Measurements from ENCODE around the gene HAUS5.
"Not testable (repeated sequence)": the region's sequence is repeated elsewhere in the genome, so short reads cannot be mapped to it uniquely, and the experiment has no call there.

The HAUS5 gene

GRCh38 chr19:35601971-35602370 is 10.6 kb upstream of the HAUS5 start:
- TF ChIP-seq, protein P1, sequence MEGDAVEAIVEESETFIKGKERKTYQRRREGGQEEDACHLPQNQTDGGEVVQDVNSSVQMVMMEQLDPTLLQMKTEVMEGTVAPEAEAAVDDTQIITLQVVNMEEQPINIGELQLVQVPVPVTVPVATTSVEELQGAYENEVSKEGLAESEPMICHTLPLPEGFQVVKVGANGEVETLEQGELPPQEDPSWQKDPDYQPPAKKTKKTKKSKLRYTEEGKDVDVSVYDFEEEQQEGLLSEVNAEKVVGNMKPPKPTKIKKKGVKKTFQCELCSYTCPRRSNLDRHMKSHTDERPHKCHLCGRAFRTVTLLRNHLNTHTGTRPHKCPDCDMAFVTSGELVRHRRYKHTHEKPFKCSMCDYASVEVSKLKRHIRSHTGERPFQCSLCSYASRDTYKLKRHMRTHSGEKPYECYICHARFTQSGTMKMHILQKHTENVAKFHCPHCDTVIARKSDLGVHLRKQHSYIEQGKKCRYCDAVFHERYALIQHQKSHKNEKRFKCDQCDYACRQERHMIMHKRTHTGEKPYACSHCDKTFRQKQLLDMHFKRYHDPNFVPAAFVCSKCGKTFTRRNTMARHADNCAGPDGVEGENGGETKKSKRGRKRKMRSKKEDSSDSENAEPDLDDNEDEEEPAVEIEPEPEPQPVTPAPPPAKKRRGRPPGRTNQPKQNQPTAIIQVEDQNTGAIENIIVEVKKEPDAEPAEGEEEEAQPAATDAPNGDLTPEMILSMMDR (IDR thresholded peaks at IDR 0.05; ENCODE audit: unreplicated experiment in 3 of 3) = no peak
- peaks cover 22% of the 10 kb centered on the region for H3K27me3 Mint-ChIP-seq (ENCODE audit: low read depth)
- H3K9me3 Mint-ChIP-seq = no peaks in the 10 kb centered on the region
- H3K27ac Mint-ChIP-seq = no peak overlapping the region
- H3K4me1 Mint-ChIP-seq = no peaks in the 10 kb centered on the region
- no peak overlapping the region for H3K4me3 Mint-ChIP-seq
- H3K36me3 Mint-ChIP-seq (ENCODE audit: low read depth) = no peaks in the 10 kb centered on the region

GRCh38 chr19:35604436-35604835 is 8.1 kb upstream of the HAUS5 start:
- not testable (repeated sequence) for H3K9me3 Mint-ChIP-seq; H3K4me1 Mint-ChIP-seq; H3K4me3 Mint-ChIP-seq; H3K36me3 Mint-ChIP-seq (ENCODE audit: low read depth)
- H3K27ac Mint-ChIP-seq = peak overlapping the region; percentile 6 to 91 (median 47)
- H3K27me3 Mint-ChIP-seq (ENCODE audit: low read depth) = peaks cover 25% of the 10 kb centered on the region

DNA sequence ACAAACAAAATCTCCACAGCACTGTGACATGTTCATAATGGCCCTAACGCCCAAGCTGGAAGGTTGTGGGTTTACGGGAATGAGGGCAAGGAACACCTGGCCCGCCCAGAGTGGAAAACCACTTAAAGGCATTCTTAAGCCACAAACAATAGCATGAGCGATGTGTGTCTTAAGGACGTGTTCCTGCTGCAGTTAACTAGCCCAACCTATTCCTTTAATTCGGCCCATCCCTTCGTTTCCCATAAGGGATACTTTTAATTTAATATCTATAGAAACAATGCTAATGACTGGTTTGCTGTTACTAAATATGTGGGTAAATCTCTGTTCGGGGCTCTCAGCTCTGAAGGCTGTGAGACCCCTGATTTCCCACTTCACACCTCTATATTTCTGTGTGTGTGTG is 5.4 kb upstream of the HAUS5 start:
- not testable (repeated sequence) for H3K4me3 Mint-ChIP-seq; H3K4me1 Mint-ChIP-seq; H3K27ac Mint-ChIP-seq; H3K36me3 Mint-ChIP-seq (ENCODE audit: low read depth); H3K9me3 Mint-ChIP-seq
- H3K27me3 Mint-ChIP-seq (ENCODE audit: low read depth) = peaks cover 10% of the 10 kb centered on the region

DNA sequence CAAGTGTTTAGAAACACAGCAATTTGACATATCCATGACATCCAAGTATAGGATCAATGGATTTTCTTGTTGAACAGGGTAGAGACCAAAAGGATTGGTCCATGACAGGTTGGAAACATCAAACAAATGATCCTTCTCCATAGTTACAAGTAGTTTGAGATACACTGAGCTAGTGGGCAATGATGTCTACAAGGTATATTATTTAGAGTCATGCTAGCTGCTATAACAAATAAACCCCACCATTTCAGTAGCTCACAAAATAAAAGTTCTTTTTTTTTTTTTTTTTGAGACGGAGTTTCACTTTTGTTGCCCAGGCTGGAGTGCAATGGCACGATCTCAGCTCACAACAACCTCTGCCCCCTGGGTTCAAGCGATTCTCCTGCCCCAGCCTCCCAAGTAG is 4.9 kb upstream of the HAUS5 start:
- H3K9me3 Mint-ChIP-seq = peaks cover 9% of the 10 kb centered on the region
- peaks cover 5% of the 10 kb centered on the region for H3K4me1 Mint-ChIP-seq
- TF ChIP-seq, protein P1 (IDR thresholded peaks at IDR 0.05; ENCODE audit: unreplicated experiment in 3 of 3) = no peak
- no peaks in the 10 kb centered on the region for H3K36me3 Mint-ChIP-seq (ENCODE audit: low read depth)
- no peak overlapping the region for H3K4me3 Mint-ChIP-seq
- no peak overlapping the region for H3K27ac Mint-ChIP-seq
- H3K27me3 Mint-ChIP-seq (ENCODE audit: low read depth) = peaks cover 9% of the 10 kb centered on the region

DNA sequence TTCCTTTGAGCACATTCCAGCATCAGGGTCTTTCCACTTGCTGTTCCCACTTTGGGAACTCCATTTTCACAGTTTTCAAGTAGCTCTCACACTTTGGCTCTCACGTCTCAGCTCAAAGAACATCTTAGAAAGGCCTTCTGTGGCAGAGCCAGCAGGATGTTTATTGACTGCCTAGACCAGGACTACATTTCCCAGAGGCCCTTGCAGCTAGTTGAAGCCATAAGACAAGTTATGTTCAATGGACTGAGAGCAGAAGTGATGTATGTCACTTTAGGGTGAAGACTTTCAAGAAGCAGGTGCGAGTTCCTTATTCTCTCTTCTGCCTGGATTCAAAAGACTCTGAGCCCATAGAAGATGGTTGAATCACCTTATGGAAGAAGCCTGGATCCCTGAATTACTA is 4.3 kb upstream of the HAUS5 start:
- Mint-ChIP-seq H3K9me3 (peaks cover 9% of the 10 kb centered on the region), H3K36me3 (ENCODE audit: low read depth) (no peaks in the 10 kb centered on the region)

DNA sequence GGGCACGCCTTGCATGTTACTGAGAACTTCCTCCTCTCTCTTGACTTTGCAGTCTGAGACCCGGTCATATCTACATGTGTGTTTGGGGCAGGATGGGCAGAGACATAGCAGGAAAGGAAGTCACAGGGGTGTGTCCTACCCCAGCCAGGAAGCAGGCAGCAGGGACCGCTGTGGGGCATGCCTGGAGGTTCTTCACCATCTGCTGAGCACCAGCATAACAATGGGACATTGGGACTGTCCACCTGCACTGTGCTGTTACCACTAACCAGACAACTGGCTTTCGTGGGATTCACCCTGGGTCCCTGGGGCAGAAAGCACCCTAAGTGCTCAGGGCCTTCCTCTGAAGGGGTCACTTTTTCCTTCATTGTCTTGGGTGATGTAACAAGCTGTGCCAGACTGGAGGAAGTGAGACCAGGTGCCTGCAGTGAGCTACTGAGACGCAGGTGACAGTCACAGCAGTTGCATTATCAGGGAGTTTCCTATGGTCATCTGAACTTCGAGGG is 2.6 kb upstream of the HAUS5 start:
- H3K4me3 Mint-ChIP-seq = no peak overlapping the region

More for the DNA sequence above, 4.3 kb upstream of the HAUS5 start:
- TF ChIP-seq, protein P1 (IDR thresholded peaks at IDR 0.05; ENCODE audit: unreplicated experiment in 3 of 3) = no peak
- H3K4me1 Mint-ChIP-seq = peaks cover 5% of the 10 kb centered on the region
- no peak overlapping the region for H3K27ac Mint-ChIP-seq
- peaks cover 9% of the 10 kb centered on the region for H3K27me3 Mint-ChIP-seq (ENCODE audit: low read depth)
- H3K4me3 Mint-ChIP-seq = no peak overlapping the region

DNA sequence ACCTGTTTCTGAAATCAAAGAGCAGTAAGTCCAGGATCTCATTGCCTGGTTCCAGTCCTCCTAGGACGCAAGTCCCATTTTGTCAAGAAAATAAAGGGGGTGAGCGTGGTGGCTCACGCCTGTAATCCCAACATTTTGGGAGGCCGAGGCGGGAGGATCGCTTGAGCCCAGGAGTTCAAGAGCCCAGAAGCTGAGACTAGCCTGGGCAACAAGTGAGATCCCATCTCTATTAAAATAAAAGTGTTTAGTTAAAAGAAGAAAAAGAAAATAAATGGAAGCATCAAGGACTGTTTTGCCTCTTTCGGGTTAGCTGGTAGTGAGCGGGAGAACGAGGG is 344 bp upstream of the HAUS5 start:
- H3K27me3 Mint-ChIP-seq (ENCODE audit: low read depth) = peaks cover 9% of the 10 kb centered on the region
- peak overlapping the region; percentile 94 to 97 (median 95) for H3K4me3 Mint-ChIP-seq
- peaks cover 9% of the 10 kb centered on the region for H3K9me3 Mint-ChIP-seq
- H3K4me1 Mint-ChIP-seq = peaks cover 5% of the 10 kb centered on the region
- peaks cover 5% of the 10 kb centered on the region for H3K36me3 Mint-ChIP-seq (ENCODE audit: low read depth)
- TF ChIP-seq, protein P1 (IDR thresholded peaks at IDR 0.05; ENCODE audit: unreplicated experiment in 3 of 3) = no peak
- peak overlapping the region in 1 of 3 experiments; percentile 77 for H3K27ac Mint-ChIP-seq

More for the DNA sequence above, 2.6 kb upstream of the HAUS5 start:
- H3K27ac Mint-ChIP-seq = no peak overlapping the region
- H3K4me1 Mint-ChIP-seq = peaks cover 5% of the 10 kb centered on the region
- H3K27me3 Mint-ChIP-seq (ENCODE audit: low read depth) = peaks cover 9% of the 10 kb centered on the region
- TF ChIP-seq, protein P1 (IDR thresholded peaks at IDR 0.05; ENCODE audit: unreplicated experiment in 3 of 3) = no peak
- H3K36me3 Mint-ChIP-seq (ENCODE audit: low read depth) = no peaks in the 10 kb centered on the region
- H3K9me3 Mint-ChIP-seq = peaks cover 9% of the 10 kb centered on the region

Data from nephron (organoid).